Kidney (tissue), 14 donors: ENCODE measurements around the gene C10orf90. TPM values are rescaled to one million over a fixed set of nuclear protein-coding genes. Genes with fewer than 3 reads are reported as not detected.

Experiments
- DNase-seq, 5 donors: peaks; one replicate each; pipeline ENCODE4 v3.0.0-alpha.2; 2013 to 2020
- FAIRE-seq: peaks from 2 replicates; lab custom pipeline; 2012; peaks lifted over from hg19 to GRCh38; lab: Jason Lieb, UNC
- H3K27ac ChIP-seq, 2 donors: one replicate each; pipeline ENCODE4 v1.7.0; 2013; ENCODE audit warnings: low read depth in 2 of 2, low read length in 2 of 2, inconsistent platforms in 1 of 2
- H3K27me3 ChIP-seq: one replicate; pipeline ENCODE4 v1.7.1; 2013; ENCODE audit warnings: low read length, inconsistent platforms; ENCODE audit not compliant: control insufficient read depth, insufficient read depth
- H3K36me3 ChIP-seq, 3 donors: one replicate each; pipeline versions ENCODE4 v1.7.0 to v1.7.1; 2013; ENCODE audit warnings: low read length in 3 of 3, control low read depth in 1 of 3, inconsistent platforms in 1 of 3; ENCODE audit not compliant: insufficient read depth in 3 of 3, control insufficient read depth in 2 of 3
- H3K4me1 ChIP-seq, 3 donors: one replicate each; pipeline versions ENCODE4 v1.7.0 to v1.7.1; 2013; ENCODE audit warnings: low read length in 3 of 3, inconsistent platforms in 1 of 3, low read depth in 1 of 3; ENCODE audit not compliant: control insufficient read depth in 2 of 3, insufficient read depth in 2 of 3
- H3K4me3 ChIP-seq, 3 donors: one replicate each; pipeline versions ENCODE4 v1.7.0 to v1.8.1; 2013; ENCODE audit warnings: low read length in 3 of 3, control low read depth in 1 of 3, inconsistent platforms in 1 of 3
- H3K9ac ChIP-seq, 3 donors: one replicate each; pipeline versions ENCODE4 v1.7.0 to v1.7.1; 2013; ENCODE audit warnings: low read length in 3 of 3, control low read depth in 1 of 3, inconsistent platforms in 1 of 3
- H3K9me3 ChIP-seq, 3 donors: one replicate each; pipeline versions ENCODE4 v1.7.0 to v1.7.1; 2013; ENCODE audit warnings: low read length in 3 of 3, control low read depth in 1 of 3, inconsistent platforms in 1 of 3; ENCODE audit not compliant: control insufficient read depth in 2 of 3, insufficient read depth in 1 of 3
- CTCF ChIP-seq: IDR thresholded peaks from 3 replicates; pipeline ENCODE4 v1.5.1; 2012; ENCODE audit warnings: mild to moderate bottlenecking, moderate library complexity, borderline replicate concordance; ENCODE audit not compliant: insufficient read depth; ENCODE audit errors: extremely low read depth
- intact Hi-C: fragments of 100-400 bp; cut with DNase I; formaldehyde crosslinking; loops from one replicate; pipeline ENCODE4 v1.11.1; 2022
- polyA plus RNA-seq: library from polyadenylated mRNA; stranded (reverse); fragments of 350-450 nt; fragmentation: Illumina TruSeq; extraction: RNeasy Lipid Tissue Mini Kit (QIAGEN cat#74804); gene quantifications from one replicate; pipeline ENCODE4 v1.2.3, GENCODE V29; 2014; ENCODE audit warnings: low read depth, low replicate concordance; ENCODE audit not compliant: insufficient read depth
- total RNA-seq: library from RNA; stranded (reverse); fragmentation: NEBNext Ultra II Directional; extraction: Animal tissue kit (Norgen Biotek cat#: 25700); gene quantifications from one replicate; pipeline ENCODE4 v1.2.1, GENCODE V29; 2021
- donor health status: control.
- donor health status: control.
- donor health status: control.
- donor health status: control.
- donor health status: control.
- donor health status: DM: yes; HTN: yes; CAD: no.
- donor health status: Normal renal cell carcinoma (clear cell type).

Gene C10orf90
- total and polyA plus RNA-seq, 2 donors from 2014 or later = 0.30 TPM; not detected in 1

GRCh38 chr10:126675656-126676438, 5.4 kb upstream of the C10orf90 start:
- H3K4me1 ChIP-seq = no peaks in the 10 kb centered on the region
- no peaks in the 10 kb centered on the region for H3K27me3 ChIP-seq
- intact Hi-C loops = no loop called here
- H3K9ac ChIP-seq = no peak overlapping the region
- no peak for TF ChIP-seq CTCF
- no peaks in the 10 kb centered on the region for H3K36me3 ChIP-seq
- DNase-seq (no peak), FAIRE-seq (no peak)
- no peak overlapping the region for H3K27ac ChIP-seq
- H3K4me3 ChIP-seq = no peak overlapping the region
- no peaks in the 10 kb centered on the region for H3K9me3 ChIP-seq

- Histone ChIP-seq H3K27me3 (no peaks in the 10 kb centered on the region), H3K36me3 (no peaks in the 10 kb centered on the region), H3K4me1 (no peaks in the 10 kb centered on the region), H3K27ac (no peak overlapping the region), H3K9ac (no peak overlapping the region), H3K9me3 (no peaks in the 10 kb centered on the region), H3K4me3 (no peak overlapping the region)
- TF ChIP-seq CTCF = no peak
- intact Hi-C loops = no loop called here
- no peak for FAIRE-seq
- DNase-seq = no peak
Observed at GRCh38 chr10:126674741-126675515, 4.4 kb upstream of the C10orf90 start.

DNA sequence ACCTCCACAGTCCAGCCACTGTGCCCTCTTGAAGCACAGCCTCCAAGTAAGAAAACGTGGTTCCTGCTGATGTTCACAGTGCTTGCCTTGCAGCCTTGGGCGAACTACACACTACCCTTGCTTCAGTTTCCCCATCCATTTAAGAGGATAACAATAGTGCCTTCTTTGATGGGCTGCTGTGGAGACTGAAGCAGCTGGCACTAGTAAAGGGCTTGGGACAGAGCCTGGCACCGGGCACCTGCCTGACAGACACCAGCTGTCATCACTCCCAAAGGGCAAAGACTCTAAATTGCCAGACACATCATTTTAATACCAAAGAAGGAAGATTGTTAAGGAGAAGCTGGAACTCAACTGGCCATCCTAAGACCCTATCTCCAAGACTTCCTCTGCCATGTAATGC, 3.1 kb upstream of the C10orf90 start:
- Histone ChIP-seq H3K9ac (no peak overlapping the region), H3K4me1 (no peaks in the 10 kb centered on the region), H3K36me3 (no peaks in the 10 kb centered on the region), H3K9me3 (no peaks in the 10 kb centered on the region), H3K27ac (no peak overlapping the region), H3K4me3 (no peak overlapping the region), H3K27me3 (no peaks in the 10 kb centered on the region)
- FAIRE-seq (no peak), DNase-seq (no peak)
- intact Hi-C loops = no loop called here
- TF ChIP-seq CTCF = no peak
